Activated naive CD8-positive, alpha-beta T cell treated with anti-CD3 and anti-CD28 coated beads for 36 hours (primary cell): ENCODE measurements around the gene KRTDAP. TPM values are rescaled to one million over a fixed set of nuclear protein-coding genes. Genes with fewer than 3 reads are reported as not detected.

Experiments
- DNase-seq: peaks from one replicate; pipeline ENCODE4 v3.0.0; 2021
- H3K27ac Mint-ChIP-seq: one replicate; pipeline ENCODE4 v1.8.0; 2022; ENCODE audit warnings: mild to moderate bottlenecking, moderate library complexity, mixed read lengths
- H3K27me3 Mint-ChIP-seq: one replicate; pipeline ENCODE4 v1.8.0; 2022; ENCODE audit warnings: mild to moderate bottlenecking, mixed read lengths
- H3K36me3 Mint-ChIP-seq: one replicate; pipeline ENCODE4 v1.8.0; 2021; ENCODE audit warnings: mild to moderate bottlenecking, mixed read lengths
- H3K4me1 Mint-ChIP-seq: one replicate; pipeline ENCODE4 v1.8.0; 2021; ENCODE audit warnings: mixed read lengths
- H3K4me3 Mint-ChIP-seq: one replicate; pipeline ENCODE4 v1.8.0; 2022; ENCODE audit warnings: mild to moderate bottlenecking, moderate library complexity, mixed read lengths
- H3K9me3 Mint-ChIP-seq: one replicate; pipeline ENCODE4 v1.8.0; 2022; ENCODE audit warnings: mixed read lengths
- total RNA-seq, 2 experiments: library from RNA; stranded (reverse); gene quantifications; one replicate each; pipeline ENCODE4 v1.2.3, GENCODE V29; 2021

KRTDAP gene
- total RNA-seq, 2 experiments from 2014 or later: not detected

DNA sequence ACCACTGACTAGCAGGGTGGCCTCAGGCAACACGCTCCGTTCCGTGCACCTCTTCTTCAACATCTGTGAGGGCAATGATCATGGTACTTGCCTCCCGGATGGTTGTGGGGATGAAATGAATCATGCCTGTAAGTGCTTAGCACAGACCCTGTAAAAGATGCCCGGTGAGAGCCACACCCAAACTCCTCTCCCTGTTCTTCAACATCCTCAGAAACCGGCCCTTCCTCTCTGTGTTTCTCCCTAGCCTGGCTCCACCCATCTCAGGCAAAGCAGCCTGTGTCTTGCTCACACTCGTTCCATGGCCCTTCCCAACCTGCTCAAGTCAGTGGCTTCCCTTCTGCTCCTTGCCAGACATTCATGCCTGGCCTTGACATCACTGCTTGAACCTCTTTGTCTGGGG is 29.0 kb upstream of the KRTDAP start:
- Mint-ChIP-seq H3K4me3 (no peak overlapping the region), H3K9me3 (no peaks in the 10 kb centered on the region), H3K27ac (no peak overlapping the region), H3K36me3 (no peaks in the 10 kb centered on the region), H3K27me3 (peaks cover 16% of the 10 kb centered on the region), H3K4me1 (no peaks in the 10 kb centered on the region)
- DNase-seq: no peak

- no peak for DNase-seq
- Mint-ChIP-seq H3K4me1 (no peaks in the 10 kb centered on the region), H3K36me3 (no peaks in the 10 kb centered on the region), H3K9me3 (no peaks in the 10 kb centered on the region), H3K4me3 (no peak overlapping the region), H3K27ac (no peak overlapping the region), H3K27me3 (peaks cover 17% of the 10 kb centered on the region)
Observed at GRCh38 chr19:35518313-35518712, 28.0 kb upstream of the KRTDAP start.

- Mint-ChIP-seq H3K27ac (no peak overlapping the region), H3K27me3 (peaks cover 25% of the 10 kb centered on the region), H3K36me3 (no peaks in the 10 kb centered on the region), H3K4me3 (no peak overlapping the region), H3K4me1 (no peaks in the 10 kb centered on the region), H3K9me3 (no peaks in the 10 kb centered on the region)
- DNase-seq: no peak
Observed at GRCh38 chr19:35517342-35517741, 27.1 kb upstream of the KRTDAP start.

DNA sequence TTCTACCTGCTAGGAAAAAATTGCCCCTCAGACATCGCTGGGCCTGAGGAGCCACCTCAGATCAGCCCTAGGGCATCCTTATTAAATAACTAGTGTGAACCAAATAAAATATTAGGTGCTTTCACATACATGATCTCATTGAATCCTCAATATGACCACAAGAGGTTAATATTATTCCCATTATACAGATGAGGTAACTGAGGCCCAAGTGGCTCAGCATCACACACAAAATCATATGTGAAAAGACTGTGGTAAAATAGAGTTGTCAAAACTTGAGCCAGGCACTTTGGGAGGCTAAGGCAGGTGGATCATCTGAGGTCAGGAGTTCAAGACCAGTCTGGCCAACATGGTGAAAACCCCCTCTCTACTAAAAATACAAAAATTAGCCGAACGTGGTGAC is 26.0 kb upstream of the KRTDAP start:
- Mint-ChIP-seq H3K36me3 (no peaks in the 10 kb centered on the region), H3K27ac (no peak overlapping the region), H3K27me3 (peaks cover 35% of the 10 kb centered on the region)

DNA sequence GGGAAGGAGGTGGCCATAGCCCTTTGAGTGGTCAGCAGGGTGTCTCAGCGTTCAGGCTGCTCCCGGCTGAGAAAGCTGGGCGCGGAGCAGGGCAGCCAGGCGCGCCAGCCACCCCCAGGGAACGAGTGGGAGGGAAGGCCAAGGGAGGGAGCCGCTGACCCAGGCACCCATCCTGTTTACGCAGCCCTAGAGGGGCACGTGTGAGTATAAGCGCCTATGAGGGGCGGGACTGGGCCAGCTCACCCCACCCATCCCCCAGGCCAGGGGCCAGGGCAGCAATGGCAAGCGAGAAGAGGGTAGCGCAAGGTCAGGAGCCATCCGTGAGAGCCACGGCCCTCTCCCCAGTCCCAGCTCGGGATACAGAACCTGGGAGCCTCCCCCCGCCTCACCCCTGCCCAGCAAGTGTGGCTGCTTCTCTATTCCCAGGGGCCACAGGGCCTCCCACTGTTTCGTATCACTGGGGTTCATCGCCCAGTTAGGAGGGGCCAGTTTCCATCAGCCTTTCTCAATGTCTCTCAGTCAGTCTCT is 24.1 kb upstream of the KRTDAP start:
- no peak for DNase-seq
- no peak overlapping the region for H3K4me3 Mint-ChIP-seq
- no peaks in the 10 kb centered on the region for H3K36me3 Mint-ChIP-seq
- peaks cover 11% of the 10 kb centered on the region for H3K4me1 Mint-ChIP-seq
- no peak overlapping the region for H3K27ac Mint-ChIP-seq
- H3K27me3 Mint-ChIP-seq: peaks cover 49% of the 10 kb centered on the region
- H3K9me3 Mint-ChIP-seq: no peaks in the 10 kb centered on the region

More for the DNA sequence above, 26.0 kb upstream of the KRTDAP start:
- Mint-ChIP-seq H3K4me3 (no peak overlapping the region), H3K9me3 (no peaks in the 10 kb centered on the region), H3K4me1 (no peaks in the 10 kb centered on the region)
- no peak for DNase-seq

DNA sequence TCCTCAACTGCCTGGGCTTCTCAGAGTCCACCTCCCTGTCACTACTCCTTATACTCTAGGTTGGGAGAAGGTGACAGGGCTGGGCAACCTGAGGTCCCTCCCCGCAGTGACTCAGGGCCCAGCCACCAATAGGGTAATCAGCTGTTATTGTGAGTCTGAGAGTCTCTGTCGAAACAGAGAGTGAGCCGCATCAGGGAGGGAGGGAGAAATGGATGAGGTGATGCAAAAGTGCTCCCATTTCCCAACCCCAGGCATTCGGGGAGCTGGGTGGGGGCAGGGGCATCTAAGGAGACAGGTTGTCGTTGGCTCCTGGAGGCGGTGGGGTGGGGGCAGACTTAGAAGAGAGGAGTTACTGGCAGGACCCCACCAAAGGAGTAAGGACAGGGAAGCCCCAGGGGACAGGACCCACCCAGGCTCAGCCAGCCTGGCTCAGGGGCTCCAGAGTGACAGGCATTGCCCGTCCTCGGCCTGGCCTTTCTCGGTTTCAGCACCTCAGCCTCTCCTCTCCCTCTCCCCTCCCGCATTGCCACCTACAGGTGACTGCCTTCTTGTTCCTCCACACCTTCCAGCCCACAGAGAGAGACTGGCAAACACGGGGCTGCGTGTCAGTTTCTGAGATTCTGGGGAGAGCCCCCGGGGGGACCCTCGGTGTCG is 23.5 kb upstream of the KRTDAP start, which contains the start of gene DMKN:
TSS of gene DMKN (minus strand) at position 22 of the 654 bp plus-strand sequence. CDS start 174 bp downstream, outside the sequence.
- Mint-ChIP-seq H3K36me3 (no peaks in the 10 kb centered on the region), H3K9me3 (no peaks in the 10 kb centered on the region), H3K27me3 (peaks cover 54% of the 10 kb centered on the region), H3K27ac (no peak within 1 kb of the TSS), H3K4me3 (no peak within 1 kb of the TSS), H3K4me1 (peaks cover 13% of the 10 kb centered on the region)
- DNase-seq: no peak

- H3K27me3 Mint-ChIP-seq: peaks cover 61% of the 10 kb centered on the region
Observed at GRCh38 chr19:35512831-35513627, 22.8 kb upstream of the KRTDAP start.

DNA sequence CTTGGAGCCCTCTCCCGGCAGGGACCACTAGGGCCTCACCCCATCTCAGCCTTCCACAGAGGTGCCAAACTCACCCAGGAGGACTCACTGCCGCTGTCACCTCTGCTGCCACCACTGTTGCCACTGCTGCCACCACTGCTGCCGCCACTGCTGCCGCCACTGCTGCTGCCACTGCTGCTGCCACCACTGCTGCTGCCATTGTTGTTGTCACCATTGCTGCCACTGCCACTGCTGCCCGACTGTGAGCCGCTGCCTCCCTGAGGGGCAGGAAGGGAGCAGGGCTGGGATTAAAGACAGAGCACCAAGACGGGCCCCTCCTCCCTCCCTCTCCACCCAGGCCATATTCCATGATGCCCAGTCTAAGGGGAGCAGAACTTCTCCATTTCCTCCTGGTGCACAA is 21.1 kb upstream of the KRTDAP start:
- Mint-ChIP-seq H3K27me3 (peaks cover 69% of the 10 kb centered on the region), H3K27ac (no peak overlapping the region), H3K9me3 (no peaks in the 10 kb centered on the region), H3K4me3 (no peak overlapping the region), H3K36me3 (no peaks in the 10 kb centered on the region), H3K4me1 (peaks cover 13% of the 10 kb centered on the region)
- no peak for DNase-seq

More at GRCh38 chr19:35512831-35513627, 22.8 kb upstream of the KRTDAP start:
- DNase-seq: no peak
- Mint-ChIP-seq H3K36me3 (no peaks in the 10 kb centered on the region), H3K27ac (no peak overlapping the region), H3K4me3 (no peak overlapping the region), H3K9me3 (no peaks in the 10 kb centered on the region), H3K4me1 (peaks cover 13% of the 10 kb centered on the region)

- H3K27me3 Mint-ChIP-seq: peaks cover 72% of the 10 kb centered on the region
- no peaks in the 10 kb centered on the region for H3K9me3 Mint-ChIP-seq
- no peak overlapping the region for H3K4me3 Mint-ChIP-seq
- H3K4me1 Mint-ChIP-seq: peaks cover 13% of the 10 kb centered on the region
- H3K36me3 Mint-ChIP-seq: no peaks in the 10 kb centered on the region
- no peak for DNase-seq
- no peak overlapping the region for H3K27ac Mint-ChIP-seq
Observed at GRCh38 chr19:35510626-35510964, 20.3 kb upstream of the KRTDAP start.

DNA sequence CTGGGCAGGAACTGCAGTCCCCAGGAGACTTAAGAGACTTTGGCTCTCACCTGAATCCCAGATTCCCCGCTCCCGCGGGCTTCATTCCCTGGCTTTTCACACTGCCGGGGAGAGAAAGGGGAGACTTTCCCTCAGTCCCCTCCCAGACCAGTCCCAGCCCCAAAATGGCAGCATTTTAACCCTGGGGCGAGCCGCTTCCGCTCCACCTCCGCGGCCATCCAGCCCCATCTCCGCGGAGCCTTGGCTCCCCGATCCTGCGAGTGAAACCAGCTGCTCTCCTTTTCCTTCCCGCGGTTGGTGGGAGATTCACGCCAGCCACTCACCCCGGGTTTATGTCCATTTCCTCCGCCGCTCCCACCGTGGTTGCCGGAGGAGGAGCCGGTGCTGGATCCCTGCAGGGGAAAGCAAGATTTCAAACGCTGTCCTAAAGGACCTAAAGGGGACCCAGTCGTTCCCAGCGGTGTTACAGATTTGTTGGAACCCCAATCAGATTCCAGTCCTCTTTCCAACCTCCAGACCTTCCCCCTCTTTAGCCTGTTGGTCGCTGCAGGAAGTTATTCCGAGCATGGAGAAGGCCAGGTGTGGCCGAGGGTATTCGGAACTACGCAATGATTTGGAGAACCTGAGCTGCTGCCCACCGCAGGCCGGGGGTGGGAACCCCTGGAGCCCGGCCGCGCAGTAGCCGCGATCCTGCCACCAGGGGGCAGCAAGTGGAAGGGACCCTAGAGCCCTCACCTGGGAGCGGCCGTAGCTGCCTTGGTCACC is 19.8 kb upstream of the KRTDAP start:
- H3K9me3 Mint-ChIP-seq: no peaks in the 10 kb centered on the region
- H3K27ac Mint-ChIP-seq: no peak overlapping the region
- H3K4me3 Mint-ChIP-seq: peak overlapping the region; percentile 51
- peaks cover 13% of the 10 kb centered on the region for H3K4me1 Mint-ChIP-seq
- H3K36me3 Mint-ChIP-seq: no peaks in the 10 kb centered on the region
- peak; percentile 70 for DNase-seq
- peaks cover 75% of the 10 kb centered on the region for H3K27me3 Mint-ChIP-seq

- H3K36me3 Mint-ChIP-seq: no peaks in the 10 kb centered on the region
- H3K27me3 Mint-ChIP-seq: peaks cover 74% of the 10 kb centered on the region
- peaks cover 13% of the 10 kb centered on the region for H3K4me1 Mint-ChIP-seq
- H3K9me3 Mint-ChIP-seq: no peaks in the 10 kb centered on the region
- no peak overlapping the region for H3K27ac Mint-ChIP-seq
- H3K4me3 Mint-ChIP-seq: peak overlapping the region; percentile 51
- peak; percentile 26 for DNase-seq
Observed at GRCh38 chr19:35509018-35509652, 18.9 kb upstream of the KRTDAP start.

DNA sequence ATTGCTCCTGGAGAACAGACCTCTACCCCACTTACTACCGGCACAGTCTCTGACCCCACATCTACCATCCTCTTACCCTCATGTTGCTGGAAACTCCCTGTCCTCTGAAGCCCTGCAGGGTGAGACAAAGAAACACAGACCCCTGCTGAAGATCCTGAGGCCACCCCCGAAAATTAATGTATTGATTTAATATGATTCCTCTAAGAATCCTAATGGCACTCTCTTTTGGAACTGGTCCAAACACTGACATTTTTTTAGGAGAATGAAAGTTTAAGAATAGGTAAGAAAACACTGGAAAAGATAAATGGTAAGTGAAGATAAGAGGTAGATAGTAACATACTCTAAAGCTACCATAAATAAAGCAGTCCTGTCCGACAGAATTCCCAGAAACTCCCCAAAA is 17.9 kb upstream of the KRTDAP start:
- H3K27ac Mint-ChIP-seq: no peak overlapping the region
- H3K4me1 Mint-ChIP-seq: peaks cover 13% of the 10 kb centered on the region
- H3K4me3 Mint-ChIP-seq: no peak overlapping the region
- H3K27me3 Mint-ChIP-seq: peaks cover 71% of the 10 kb centered on the region
- H3K36me3 Mint-ChIP-seq: no peaks in the 10 kb centered on the region
- H3K9me3 Mint-ChIP-seq: no peaks in the 10 kb centered on the region
- DNase-seq: no peak

DNA sequence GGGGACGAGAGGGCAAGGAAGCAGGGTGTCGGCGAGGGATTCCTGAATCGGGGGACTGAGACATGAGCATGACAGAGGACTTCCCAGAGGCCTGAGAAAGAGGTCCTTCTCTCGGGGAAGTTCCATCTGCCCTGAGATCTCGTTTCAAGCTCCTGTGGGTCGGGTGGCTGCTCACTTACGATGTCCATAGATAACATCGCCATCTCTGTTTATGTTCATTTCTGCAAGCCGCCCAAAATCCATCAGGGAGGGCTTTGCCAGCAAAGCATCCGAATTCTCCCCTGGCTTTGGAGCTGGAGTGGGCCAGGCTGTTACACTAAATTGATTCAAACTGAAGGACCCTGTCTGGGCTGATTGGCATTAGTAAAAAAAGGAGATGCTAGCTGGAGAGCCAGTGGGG is 17.3 kb upstream of the KRTDAP start:
- Mint-ChIP-seq H3K4me3 (no peak overlapping the region), H3K27ac (no peak overlapping the region), H3K36me3 (no peaks in the 10 kb centered on the region), H3K27me3 (peaks cover 70% of the 10 kb centered on the region), H3K9me3 (no peaks in the 10 kb centered on the region), H3K4me1 (peaks cover 13% of the 10 kb centered on the region)
- DNase-seq: no peak

DNA sequence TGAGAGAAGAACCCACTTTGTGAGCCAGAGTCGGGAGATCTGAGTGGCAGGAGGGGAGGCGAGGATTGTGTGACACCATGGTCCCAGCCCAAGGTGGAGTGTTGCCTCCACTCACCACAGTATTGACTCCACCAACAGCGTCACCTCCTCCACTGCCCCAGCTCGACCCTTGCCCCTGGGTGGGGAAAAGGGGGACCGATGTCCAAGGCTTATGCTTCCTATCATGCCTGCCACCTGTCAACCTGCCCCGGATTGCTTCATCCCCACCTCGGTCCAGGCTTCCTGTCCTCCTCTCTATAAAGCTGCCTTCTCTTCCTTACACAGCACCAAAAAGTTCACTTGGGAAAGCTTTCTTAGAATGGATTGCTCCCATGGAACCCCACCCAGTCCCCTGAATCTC is 15.7 kb upstream of the KRTDAP start:
- Mint-ChIP-seq H3K4me1 (peaks cover 13% of the 10 kb centered on the region), H3K27me3 (peaks cover 54% of the 10 kb centered on the region), H3K9me3 (no peaks in the 10 kb centered on the region), H3K36me3 (no peaks in the 10 kb centered on the region), H3K27ac (no peak overlapping the region), H3K4me3 (no peak overlapping the region)
- no peak for DNase-seq

- H3K27me3 Mint-ChIP-seq: peaks cover 25% of the 10 kb centered on the region
- H3K36me3 Mint-ChIP-seq: no peaks in the 10 kb centered on the region
- H3K27ac Mint-ChIP-seq: no peak overlapping the region
- no peaks in the 10 kb centered on the region for H3K4me1 Mint-ChIP-seq
- H3K4me3 Mint-ChIP-seq: no peak overlapping the region
- no peak for DNase-seq
- no peaks in the 10 kb centered on the region for H3K9me3 Mint-ChIP-seq
Observed at GRCh38 chr19:35502751-35503150, 12.5 kb upstream of the KRTDAP start.
